GM23338 (cell line): ENCODE measurements around the gene IGF1R. TPM values are rescaled to one million over a fixed set of nuclear protein-coding genes. Genes with fewer than 3 reads are reported as not detected.

Source experiments
- ATAC-seq: fragments of 200-7000 bp; cut with Tn5 transposase; 3 replicates; pipeline ENCODE4 v1.9.1; 2020
- DNase-seq: peaks from one replicate; pipeline ENCODE4 v3.0.0-alpha.2; 2015; ENCODE audit warnings: low spot score
- H2AFZ ChIP-seq: fragments of 200-600 bp; sonication (generic); 2 replicates; pipeline ENCODE4 v1.8.0; 2016; ENCODE audit warnings: antibody characterized with exemption, mild to moderate bottlenecking, moderate library complexity
- H3F3A ChIP-seq: fragments of 200-600 bp; sonication (generic); replicated peaks from 2 replicates; pipeline ENCODE4 v1.8.0; 2017; ENCODE audit warnings: antibody characterized with exemption, mixed run types, low read depth
- H3K27ac ChIP-seq: fragments of 200-600 bp; sonication (generic); 2 replicates; pipeline ENCODE4 v1.6.1; 2016; ENCODE audit warnings: low read depth
- H3K27me3 ChIP-seq: fragments of 200-600 bp; sonication (generic); 2 replicates; pipeline ENCODE4 v1.8.0; 2016; ENCODE audit warnings: mild to moderate bottlenecking, mixed run types, moderate library complexity; ENCODE audit not compliant: insufficient read depth
- H3K36me3 ChIP-seq: fragments of 200-600 bp; sonication (generic); 2 replicates; pipeline ENCODE4 v1.8.0; 2016; ENCODE audit warnings: mild to moderate bottlenecking; ENCODE audit not compliant: insufficient read depth
- H3K4me1 ChIP-seq: fragments of 200-600 bp; sonication (generic); 2 replicates; pipeline ENCODE4 v1.8.0; 2016; ENCODE audit warnings: mild to moderate bottlenecking, moderate library complexity; ENCODE audit not compliant: insufficient read depth
- H3K4me2 ChIP-seq: fragments of 200-600 bp; sonication (generic); 2 replicates; pipeline ENCODE4 v1.7.1; 2017; ENCODE audit warnings: mixed run types
- H3K4me3 ChIP-seq: fragments of 200-600 bp; sonication (generic); 2 replicates; pipeline ENCODE4 v1.6.1; 2016; ENCODE audit warnings: mixed run types
- H3K79me2 ChIP-seq: fragments of 200-600 bp; sonication (generic); replicated peaks from 2 replicates; pipeline ENCODE4 v1.8.0; 2017; ENCODE audit warnings: mild to moderate bottlenecking; ENCODE audit not compliant: insufficient read depth
- H3K9me2 ChIP-seq: fragments of 200-600 bp; sonication (generic); 2 replicates; pipeline ENCODE4 v1.8.0; 2017; ENCODE audit not compliant: insufficient read depth
- H4K20me1 ChIP-seq: fragments of 200-600 bp; sonication (generic); replicated peaks from 2 replicates; pipeline ENCODE4 v1.8.0; 2017; ENCODE audit warnings: mild to moderate bottlenecking; ENCODE audit not compliant: insufficient read depth
- H3K27ac Mint-ChIP-seq: 2 replicates; pipeline ENCODE4 v1.8.0; 2020; ENCODE audit warnings: inconsistent platforms, mild to moderate bottlenecking, moderate library complexity, mixed read lengths
- H3K27me3 Mint-ChIP-seq: 3 replicates; pipeline ENCODE4 v1.8.0; 2022; ENCODE audit warnings: low read depth, mild to moderate bottlenecking, moderate library complexity, mixed read lengths, inconsistent platforms; ENCODE audit not compliant: insufficient read depth, poor library complexity
- H3K36me3 Mint-ChIP-seq: 3 replicates; pipeline ENCODE4 v1.8.0; 2021; ENCODE audit warnings: low read depth, mild to moderate bottlenecking, inconsistent platforms, moderate library complexity, mixed read lengths
- H3K4me1 Mint-ChIP-seq: 3 replicates; pipeline ENCODE4 v1.8.0; 2020; ENCODE audit warnings: mild to moderate bottlenecking, inconsistent platforms, mixed read lengths
- H3K4me3 Mint-ChIP-seq: 3 replicates; pipeline ENCODE4 v1.8.0; 2021; ENCODE audit warnings: moderate library complexity, mild to moderate bottlenecking, inconsistent platforms, mixed read lengths
- H3K9me3 Mint-ChIP-seq: 3 replicates; pipeline ENCODE4 v1.8.0; 2020; ENCODE audit warnings: moderate library complexity, mild to moderate bottlenecking, inconsistent platforms, mixed read lengths
- CREB1 ChIP-seq: fragments of 250-450 bp; sonication (Bioruptor Pico); IDR thresholded peaks from 2 replicates; pipeline ENCODE4 v1.5.0; 2020; ENCODE audit warnings: low read depth, mild to moderate bottlenecking, moderate library complexity
- CTCF ChIP-seq, 2 experiments: fragments of 200-600 bp in 1 of 2; sonication (generic) in 1 of 2; conservative IDR thresholded peaks; 2 replicates each; pipeline versions ENCODE4 v1.5.1 to v1.6.1; 2016 to 2017; ENCODE audit warnings: antibody characterized with exemption in 2 of 2, low read depth in 2 of 2, mild to moderate bottlenecking in 2 of 2, moderate library complexity in 1 of 2
- EZH2 ChIP-seq: fragments of 200-600 bp; sonication (generic); IDR thresholded peaks from one replicate; pipeline ENCODE4 v1.8.0; 2017; ENCODE audit warnings: antibody characterized with exemption, mild to moderate bottlenecking, low read depth; ENCODE audit not compliant: unreplicated experiment
- EZH2phosphoT487 ChIP-seq: fragments of 200-600 bp; sonication (generic); IDR thresholded peaks from one replicate; pipeline ENCODE4 v1.8.1; 2018; ENCODE audit warnings: antibody characterized with exemption; ENCODE audit not compliant: unreplicated experiment
- JUNB ChIP-seq: IDR thresholded peaks from one replicate; pipeline ENCODE4 v1.6.1; 2016; ENCODE audit warnings: antibody characterized with exemption; ENCODE audit not compliant: unreplicated experiment
- NANOG ChIP-seq: IDR thresholded peaks from 2 replicates; pipeline ENCODE4 v1.6.1; 2016; ENCODE audit warnings: antibody characterized with exemption, borderline replicate concordance
- POLR2AphosphoS5 ChIP-seq: IDR thresholded peaks from 2 replicates; pipeline ENCODE4 v1.6.1; 2016; ENCODE audit warnings: antibody characterized with exemption, low read depth
- REST ChIP-seq: IDR thresholded peaks from one replicate; pipeline ENCODE4 v1.6.1; 2018; ENCODE audit warnings: antibody characterized with exemption; ENCODE audit not compliant: unreplicated experiment
- STAT1 ChIP-seq: IDR thresholded peaks from one replicate; pipeline ENCODE4 v1.6.1; 2016; ENCODE audit warnings: antibody characterized with exemption; ENCODE audit not compliant: unreplicated experiment
- ZNF114 ChIP-seq: fragments of 250-450 bp; sonication (Bioruptor Pico); IDR thresholded peaks from 2 replicates; pipeline ENCODE4 v1.5.0; 2020; ENCODE audit warnings: mild to moderate bottlenecking, moderate library complexity
- ZNF331 ChIP-seq: fragments of 250-450 bp; sonication (Bioruptor Pico); IDR thresholded peaks from 2 replicates; pipeline ENCODE4 v1.5.0; 2020; ENCODE audit warnings: low read depth, mild to moderate bottlenecking, moderate library complexity
- polyA plus RNA-seq: library from polyadenylated mRNA; unstranded; fragments of >200 nt; fragmentation: Nextera tagmentation; extraction: Ambion mirVana; gene quantifications from 2 replicates; pipeline ENCODE4 v1.2.1, GENCODE V29; 2016
- total RNA-seq: library from RNA; depleted of rRNA; stranded (reverse); fragments of >200 nt; shearing (Covaris generic); gene quantifications from 2 replicates; pipeline ENCODE4 v1.2.3, GENCODE V29; 2014
- TF ChIP-seq, protein P1 (sequence below): fragments of 250-450 bp; sonication (Bioruptor Pico); IDR thresholded peaks from 2 replicates; pipeline ENCODE4 v1.5.0; 2020; ENCODE audit warnings: mild to moderate bottlenecking, moderate library complexity
- TF ChIP-seq, protein P2 (sequence below): IDR thresholded peaks from 2 replicates; pipeline ENCODE4 v1.6.1; 2016; ENCODE audit warnings: antibody characterized with exemption

IGF1R gene
- total and polyA plus RNA-seq, 2 experiments from 2014 or later, result 20.4 to 92.2 TPM

DNA sequence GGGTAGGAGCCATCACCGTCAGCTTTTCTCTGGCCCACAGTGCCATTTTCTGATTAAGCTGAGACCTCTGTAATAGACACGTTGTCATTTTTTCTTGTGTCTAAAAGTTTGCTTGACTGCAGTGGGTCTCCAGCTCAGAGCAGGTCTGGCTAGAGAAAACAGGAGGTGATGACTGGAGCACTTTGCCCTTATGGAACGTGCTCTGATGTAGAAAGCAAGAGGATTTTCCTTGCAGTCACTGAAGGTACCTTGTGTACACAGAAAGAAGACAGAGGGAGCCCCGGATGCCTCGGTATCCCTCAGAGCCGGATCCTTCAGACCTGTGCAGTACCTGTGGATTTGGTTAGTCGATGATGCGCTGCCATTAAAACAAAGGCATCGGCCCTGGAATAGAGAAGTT, 76.2 kb downstream of the IGF1R start:
- H4K20me1 ChIP-seq, result peaks cover 48% of the 10 kb centered on the region
- no peak for DNase-seq

More for the DNA sequence above, 76.2 kb downstream of the IGF1R start:
- peaks cover 4% of the 10 kb centered on the region for H3K27me3 Mint-ChIP-seq
- Histone ChIP-seq H3K27ac (no peak overlapping the region), H3K36me3 (no peaks in the 10 kb centered on the region), H2AFZ (no peak overlapping the region), H3F3A (no peaks in the 10 kb centered on the region; the same call in 1 of the 2 replicates), H3K4me3 (no peak overlapping the region), H3K27me3 (no peaks in the 10 kb centered on the region), H3K9me2 (peaks cover 13% of the 10 kb centered on the region), H3K79me2 (peaks cover 100% of the 10 kb centered on the region), H3K4me2 (no peak overlapping the region), H3K4me1 (peaks cover 70% of the 10 kb centered on the region)
- H3K4me1 Mint-ChIP-seq, result peaks cover 78% of the 10 kb centered on the region
- ATAC-seq, result no peak
- H3K4me3 Mint-ChIP-seq, result no peak overlapping the region
- H3K9me3 Mint-ChIP-seq, result no peaks in the 10 kb centered on the region
- H3K27ac Mint-ChIP-seq, result no peak overlapping the region
- H3K36me3 Mint-ChIP-seq, result peaks cover 5% of the 10 kb centered on the region; the same call in 1 of the 3 replicates
- TF ChIP-seq ZNF114 (CRISPR knock-in tag) (no peak), EZH2phosphoT487 (no peak), NANOG (no peak), STAT1 (no peak), JUNB (no peak), ZNF331 (no peak), CTCF (conservative IDR thresholded peaks at IDR 0.05; ENCODE audit: low read depth in 2 of 2) (no peak), EZH2 (no peak), REST (no peak), CREB1 (CRISPR knock-in tag) (no peak), POLR2AphosphoS5 (no peak)
- TF ChIP-seq, protein P1, sequence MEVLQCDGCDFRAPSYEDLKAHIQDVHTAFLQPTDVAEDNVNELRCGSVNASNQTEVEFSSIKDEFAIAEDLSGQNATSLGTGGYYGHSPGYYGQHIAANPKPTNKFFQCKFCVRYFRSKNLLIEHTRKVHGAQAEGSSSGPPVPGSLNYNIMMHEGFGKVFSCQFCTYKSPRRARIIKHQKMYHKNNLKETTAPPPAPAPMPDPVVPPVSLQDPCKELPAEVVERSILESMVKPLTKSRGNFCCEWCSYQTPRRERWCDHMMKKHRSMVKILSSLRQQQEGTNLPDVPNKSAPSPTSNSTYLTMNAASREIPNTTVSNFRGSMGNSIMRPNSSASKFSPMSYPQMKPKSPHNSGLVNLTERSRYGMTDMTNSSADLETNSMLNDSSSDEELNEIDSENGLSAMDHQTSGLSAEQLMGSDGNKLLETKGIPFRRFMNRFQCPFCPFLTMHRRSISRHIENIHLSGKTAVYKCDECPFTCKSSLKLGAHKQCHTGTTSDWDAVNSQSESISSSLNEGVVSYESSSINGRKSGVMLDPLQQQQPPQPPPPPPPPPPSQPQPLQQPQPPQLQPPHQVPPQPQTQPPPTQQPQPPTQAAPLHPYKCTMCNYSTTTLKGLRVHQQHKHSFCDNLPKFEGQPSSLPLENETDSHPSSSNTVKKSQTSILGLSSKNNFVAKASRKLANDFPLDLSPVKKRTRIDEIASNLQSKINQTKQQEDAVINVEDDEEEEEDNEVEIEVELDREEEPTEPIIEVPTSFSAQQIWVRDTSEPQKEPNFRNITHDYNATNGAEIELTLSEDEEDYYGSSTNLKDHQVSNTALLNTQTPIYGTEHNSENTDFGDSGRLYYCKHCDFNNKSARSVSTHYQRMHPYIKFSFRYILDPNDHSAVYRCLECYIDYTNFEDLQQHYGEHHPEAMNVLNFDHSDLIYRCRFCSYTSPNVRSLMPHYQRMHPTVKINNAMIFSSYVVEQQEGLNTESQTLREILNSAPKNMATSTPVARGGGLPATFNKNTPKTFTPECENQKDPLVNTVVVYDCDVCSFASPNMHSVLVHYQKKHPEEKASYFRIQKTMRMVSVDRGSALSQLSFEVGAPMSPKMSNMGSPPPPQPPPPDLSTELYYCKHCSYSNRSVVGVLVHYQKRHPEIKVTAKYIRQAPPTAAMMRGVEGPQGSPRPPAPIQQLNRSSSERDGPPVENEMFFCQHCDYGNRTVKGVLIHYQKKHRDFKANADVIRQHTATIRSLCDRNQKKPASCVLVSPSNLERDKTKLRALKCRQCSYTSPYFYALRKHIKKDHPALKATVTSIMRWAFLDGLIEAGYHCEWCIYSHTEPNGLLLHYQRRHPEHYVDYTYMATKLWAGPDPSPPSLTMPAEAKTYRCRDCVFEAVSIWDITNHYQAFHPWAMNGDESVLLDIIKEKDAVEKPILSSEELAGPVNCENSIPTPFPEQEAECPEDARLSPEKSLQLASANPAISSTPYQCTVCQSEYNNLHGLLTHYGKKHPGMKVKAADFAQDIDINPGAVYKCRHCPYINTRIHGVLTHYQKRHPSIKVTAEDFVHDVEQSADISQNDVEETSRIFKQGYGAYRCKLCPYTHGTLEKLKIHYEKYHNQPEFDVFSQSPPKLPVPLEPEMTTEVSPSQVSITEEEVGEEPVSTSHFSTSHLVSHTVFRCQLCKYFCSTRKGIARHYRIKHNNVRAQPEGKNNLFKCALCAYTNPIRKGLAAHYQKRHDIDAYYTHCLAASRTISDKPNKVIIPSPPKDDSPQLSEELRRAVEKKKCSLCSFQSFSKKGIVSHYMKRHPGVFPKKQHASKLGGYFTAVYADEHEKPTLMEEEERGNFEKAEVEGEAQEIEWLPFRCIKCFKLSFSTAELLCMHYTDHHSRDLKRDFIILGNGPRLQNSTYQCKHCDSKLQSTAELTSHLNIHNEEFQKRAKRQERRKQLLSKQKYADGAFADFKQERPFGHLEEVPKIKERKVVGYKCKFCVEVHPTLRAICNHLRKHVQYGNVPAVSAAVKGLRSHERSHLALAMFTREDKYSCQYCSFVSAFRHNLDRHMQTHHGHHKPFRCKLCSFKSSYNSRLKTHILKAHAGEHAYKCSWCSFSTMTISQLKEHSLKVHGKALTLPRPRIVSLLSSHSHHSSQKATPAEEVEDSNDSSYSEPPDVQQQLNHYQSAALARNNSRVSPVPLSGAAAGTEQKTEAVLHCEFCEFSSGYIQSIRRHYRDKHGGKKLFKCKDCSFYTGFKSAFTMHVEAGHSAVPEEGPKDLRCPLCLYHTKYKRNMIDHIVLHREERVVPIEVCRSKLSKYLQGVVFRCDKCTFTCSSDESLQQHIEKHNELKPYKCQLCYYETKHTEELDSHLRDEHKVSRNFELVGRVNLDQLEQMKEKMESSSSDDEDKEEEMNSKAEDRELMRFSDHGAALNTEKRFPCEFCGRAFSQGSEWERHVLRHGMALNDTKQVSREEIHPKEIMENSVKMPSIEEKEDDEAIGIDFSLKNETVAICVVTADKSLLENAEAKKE (CRISPR knock-in tag), result no peak
- TF ChIP-seq, protein P2, sequence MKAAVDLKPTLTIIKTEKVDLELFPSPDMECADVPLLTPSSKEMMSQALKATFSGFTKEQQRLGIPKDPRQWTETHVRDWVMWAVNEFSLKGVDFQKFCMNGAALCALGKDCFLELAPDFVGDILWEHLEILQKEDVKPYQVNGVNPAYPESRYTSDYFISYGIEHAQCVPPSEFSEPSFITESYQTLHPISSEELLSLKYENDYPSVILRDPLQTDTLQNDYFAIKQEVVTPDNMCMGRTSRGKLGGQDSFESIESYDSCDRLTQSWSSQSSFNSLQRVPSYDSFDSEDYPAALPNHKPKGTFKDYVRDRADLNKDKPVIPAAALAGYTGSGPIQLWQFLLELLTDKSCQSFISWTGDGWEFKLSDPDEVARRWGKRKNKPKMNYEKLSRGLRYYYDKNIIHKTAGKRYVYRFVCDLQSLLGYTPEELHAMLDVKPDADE, result no peak
